GM18858 (cell line): ENCODE results near the gene EIF2A.
"Not testable (repeated sequence)": the region's sequence is repeated elsewhere in the genome, so short reads cannot be mapped to it uniquely, and the experiment has no call there.

ENCODE experiments used
- ATAC-seq: cut with Tn5 transposase; IDR thresholded peaks from one replicate; pipeline ENCODE4 v1.9.1; 2021; ENCODE audit not compliant: unreplicated experiment

Gene EIF2A

DNA sequence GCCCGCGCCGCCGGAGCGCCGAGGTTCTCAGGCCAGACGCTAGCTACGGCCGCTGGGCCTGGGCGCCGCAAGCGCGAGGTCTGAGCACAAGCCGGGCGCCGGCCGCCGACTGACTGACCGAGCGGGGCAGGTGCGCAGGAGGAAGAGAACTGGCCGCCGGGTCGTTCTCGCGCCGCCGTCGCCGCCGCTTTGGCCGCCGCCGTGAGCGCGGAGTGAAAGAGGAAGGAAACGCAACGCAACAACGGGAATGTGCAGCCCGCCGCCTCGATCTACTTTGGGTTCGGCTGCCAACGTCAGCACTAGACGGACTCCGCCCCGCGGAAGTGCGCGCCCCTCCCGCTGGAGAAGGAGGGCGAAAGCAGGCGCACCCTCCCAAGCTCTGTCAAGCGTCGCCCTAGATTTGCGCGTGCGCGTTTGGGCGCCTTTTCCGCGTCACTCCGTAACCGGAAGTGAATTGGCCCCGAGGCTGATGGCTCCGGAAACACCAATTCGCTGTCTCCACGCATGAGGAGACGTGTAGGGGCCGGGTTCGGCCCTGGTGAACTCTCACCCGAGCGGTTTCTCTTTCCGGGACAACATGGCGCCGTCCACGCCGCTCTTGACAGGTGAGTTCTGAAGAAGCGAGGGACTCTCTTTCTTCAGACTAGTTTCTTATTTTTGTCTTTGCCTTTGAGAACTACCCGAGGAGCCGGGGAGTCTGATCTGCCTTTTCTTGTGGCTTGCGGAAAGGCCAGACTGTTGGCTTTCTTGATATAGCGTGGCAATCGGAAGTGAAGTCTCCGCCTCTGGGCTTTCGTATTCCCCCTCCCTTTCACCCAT, at the start of gene EIF2A, which contains the start of gene SERP1:
Gene EIF2A (plus strand): TSS at position 562 of the 819 bp plus-strand sequence. CDS start 16 bp downstream, at position 578.
Gene SERP1 (minus strand): TSS at position 271 of the 819 bp plus-strand sequence. CDS start 361 bp downstream, outside the sequence.
- peak; percentile 81 for ATAC-seq

DNA sequence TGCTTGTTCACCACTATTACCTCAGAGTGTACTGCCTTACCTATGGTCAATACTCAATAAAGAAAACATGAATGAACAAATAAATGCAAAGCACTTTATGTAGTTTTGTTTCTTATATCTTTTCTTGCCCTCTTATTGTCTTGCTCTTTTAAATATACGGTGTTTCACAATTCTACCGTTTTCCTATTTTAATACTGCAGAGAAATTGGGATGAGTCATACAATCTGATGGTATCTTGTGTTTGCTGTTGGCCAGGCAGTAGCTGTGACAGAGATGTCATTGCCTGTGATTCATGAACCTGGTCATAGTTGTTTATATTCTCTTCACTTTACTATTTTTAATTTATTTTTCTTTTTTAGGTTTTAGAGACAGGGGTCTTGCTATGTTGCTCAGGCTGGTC, 48.6 kb upstream of the EIF2A start:
- no peak for ATAC-seq

GRCh38 chr3:150500960-150501359, 45.6 kb upstream of the EIF2A start:
- ATAC-seq = not testable (repeated sequence)

DNA sequence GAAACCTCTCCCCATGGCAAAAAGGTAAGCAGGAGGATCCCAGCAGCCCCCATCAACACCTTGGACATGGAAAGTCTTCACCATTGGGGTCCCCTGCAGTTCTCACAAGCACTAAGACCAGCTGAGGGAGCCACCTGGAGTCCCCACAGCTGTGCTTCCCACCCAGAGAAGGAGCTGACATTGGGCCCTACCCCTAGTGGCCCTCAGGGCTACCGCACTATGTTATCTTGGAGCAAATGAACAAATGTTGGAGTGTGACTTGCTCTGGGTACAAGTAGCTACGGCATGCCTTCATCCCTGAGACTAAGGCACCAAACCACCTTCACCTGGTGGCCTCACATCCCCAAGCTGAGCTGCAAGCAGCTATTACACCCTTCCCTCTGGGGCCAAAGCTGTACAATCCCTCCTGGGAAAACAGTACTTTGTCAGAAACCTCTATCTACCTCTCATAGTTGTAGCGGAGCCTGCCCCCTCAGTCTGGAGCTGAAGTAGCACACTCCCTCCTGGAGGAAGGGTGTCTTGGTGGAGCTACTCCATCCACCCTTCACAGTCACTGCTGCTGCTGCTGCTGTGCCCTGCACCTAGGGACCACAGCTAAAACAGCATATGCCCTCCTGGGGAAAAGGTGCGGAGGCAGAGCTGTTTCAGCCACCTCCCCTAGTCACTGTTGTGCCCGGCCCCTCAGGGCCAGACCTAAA, 43.0 kb upstream of the EIF2A start:
- no peak for ATAC-seq

GRCh38 chr3:150504483-150504882, 42.1 kb upstream of the EIF2A start:
- no peak for ATAC-seq

GRCh38 chr3:150508401-150508800, 38.2 kb upstream of the EIF2A start:
- no peak for ATAC-seq

DNA sequence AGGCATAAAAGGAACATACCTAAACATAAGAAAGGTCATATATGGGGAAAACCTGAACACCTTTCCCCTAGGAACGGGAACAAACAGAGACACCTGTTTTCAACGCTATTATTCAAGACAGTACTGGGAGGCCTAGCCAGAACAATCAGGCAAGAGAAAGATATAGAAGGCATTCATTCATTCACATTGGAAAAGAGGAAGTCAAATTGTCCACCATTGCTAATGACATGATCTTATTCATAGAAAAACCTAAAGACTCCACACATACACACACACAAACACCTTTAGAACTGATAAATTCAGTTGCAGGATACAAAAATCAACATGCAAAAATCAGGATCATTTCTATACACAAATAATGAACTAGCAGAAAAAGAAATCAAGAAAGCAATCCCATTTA, 36.8 kb upstream of the EIF2A start:
- no peak for ATAC-seq

DNA sequence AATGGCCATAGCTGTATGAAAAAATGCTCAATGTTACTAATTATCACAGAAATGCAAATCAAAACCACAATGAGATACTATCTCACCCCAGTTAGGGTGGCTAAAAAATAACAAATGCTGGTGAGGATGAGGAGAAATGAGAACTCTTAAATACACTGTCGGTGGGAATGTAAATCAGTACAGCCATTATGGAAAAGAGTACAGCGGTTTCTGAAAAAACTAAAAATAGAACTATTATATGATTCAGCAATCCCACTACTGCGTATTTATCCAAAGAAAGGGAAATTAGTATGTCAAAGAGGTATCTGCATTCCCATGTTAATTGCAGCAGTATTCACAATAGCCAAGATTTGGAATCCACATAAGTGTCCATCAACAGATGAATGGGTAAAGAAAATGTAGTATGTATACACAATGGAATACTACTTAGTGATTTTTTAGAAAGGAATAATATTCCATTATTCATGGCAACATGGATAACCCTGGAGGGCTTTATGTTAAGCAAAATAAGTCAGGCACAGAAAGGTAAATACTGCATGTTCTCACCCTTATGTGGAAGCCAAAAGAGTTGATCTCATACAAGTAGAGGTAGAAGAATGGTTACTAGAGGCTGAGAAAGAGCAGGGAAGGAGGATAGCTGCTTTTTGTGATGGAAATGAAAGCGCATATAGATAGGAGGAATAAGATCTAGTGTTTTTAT, 35.3 kb upstream of the EIF2A start:
- ATAC-seq = no peak

DNA sequence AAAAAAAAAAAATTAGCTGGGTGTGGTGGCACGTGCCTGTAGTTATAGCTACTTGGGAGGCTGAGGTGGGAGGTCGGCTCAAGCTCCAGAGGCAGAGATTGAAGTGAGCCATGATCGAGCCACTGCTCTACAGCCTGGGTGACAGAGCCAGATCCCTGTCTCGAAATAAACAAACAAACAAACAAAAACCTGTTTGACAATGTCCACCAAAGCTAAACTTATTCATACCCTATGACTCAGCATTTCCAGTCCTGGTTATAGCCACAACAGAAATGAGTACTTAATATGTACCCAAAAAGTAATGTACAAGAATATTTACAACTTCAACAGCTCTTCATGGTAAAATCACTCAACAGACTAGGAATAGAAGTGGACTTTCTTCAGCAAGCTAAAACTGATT, 31.4 kb upstream of the EIF2A start:
- no peak for ATAC-seq

DNA sequence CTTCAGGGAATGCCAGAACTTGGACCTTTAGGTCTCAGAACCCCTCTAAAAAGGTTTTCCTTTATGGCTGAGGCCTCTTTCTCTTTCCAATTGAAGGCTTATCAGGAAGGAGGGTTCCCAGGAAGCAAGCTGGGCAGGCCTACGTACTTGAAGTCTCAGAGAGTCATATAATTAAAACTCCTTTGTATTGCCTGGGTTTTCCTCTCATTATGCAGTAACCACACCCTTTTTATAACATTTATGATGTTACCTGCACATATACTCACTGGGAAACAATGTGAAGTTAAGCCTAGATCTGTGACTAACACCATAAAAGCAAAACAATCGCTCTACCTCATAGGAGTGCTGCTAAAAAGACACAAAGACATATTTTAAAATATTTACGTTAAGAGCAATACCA, 27.6 kb upstream of the EIF2A start:
- ATAC-seq = no peak

- no peak for ATAC-seq
Observed at GRCh38 chr3:150520408-150520807, 26.2 kb upstream of the EIF2A start.

GRCh38 chr3:150521463-150521862, 25.1 kb upstream of the EIF2A start:
- ATAC-seq = no peak

GRCh38 chr3:150523538-150523937, 23.0 kb upstream of the EIF2A start:
- ATAC-seq = no peak

GRCh38 chr3:150527464-150528255, 18.9 kb upstream of the EIF2A start:
- no peak for ATAC-seq

DNA sequence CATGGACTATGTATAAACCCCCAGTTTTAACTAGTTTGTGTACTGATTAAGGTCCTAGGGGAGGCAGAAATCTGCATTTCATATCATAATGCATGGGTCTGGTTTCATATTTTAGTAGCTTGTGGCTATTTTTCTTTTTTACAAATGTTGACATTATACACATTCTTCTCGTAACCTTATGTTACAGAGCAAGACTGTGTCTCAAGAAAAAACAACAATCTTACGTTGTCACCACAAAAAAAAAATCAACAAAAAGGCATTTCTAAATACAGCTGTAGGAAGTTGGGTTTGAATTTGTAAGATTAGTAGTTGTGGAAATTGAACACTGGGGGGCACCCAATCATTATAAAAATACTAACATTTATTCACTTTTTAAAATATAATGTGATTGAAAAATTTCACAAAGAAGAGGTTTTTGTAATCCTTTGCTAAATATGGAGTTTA, 18.2 kb upstream of the EIF2A start:
- no peak for ATAC-seq

GRCh38 chr3:150531775-150532174, 14.8 kb upstream of the EIF2A start:
- no peak for ATAC-seq

DNA sequence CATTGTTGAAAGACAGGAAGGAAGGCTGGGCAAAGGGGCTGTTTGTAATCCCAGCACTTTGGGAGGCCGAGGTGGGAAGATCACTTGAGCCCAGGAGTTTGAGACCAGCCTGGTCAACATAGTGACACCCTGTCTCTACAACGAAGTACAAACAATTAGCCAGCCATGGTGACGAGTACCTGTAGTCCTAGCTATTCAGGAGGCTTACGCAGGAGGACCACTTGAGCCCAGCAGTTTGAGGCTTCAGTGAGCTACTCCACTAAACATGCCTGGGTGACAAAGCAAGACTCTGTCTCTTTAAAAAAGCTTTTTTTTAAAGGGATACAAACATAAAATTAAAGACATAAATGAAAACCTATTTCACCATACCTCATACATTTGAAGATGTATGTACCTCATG, 11.4 kb upstream of the EIF2A start:
- no peak for ATAC-seq

GRCh38 chr3:150538324-150539208, 8.0 kb upstream of the EIF2A start:
- no peak for ATAC-seq

- no peak for ATAC-seq
Observed at GRCh38 chr3:150540297-150540696, 6.3 kb upstream of the EIF2A start.

DNA sequence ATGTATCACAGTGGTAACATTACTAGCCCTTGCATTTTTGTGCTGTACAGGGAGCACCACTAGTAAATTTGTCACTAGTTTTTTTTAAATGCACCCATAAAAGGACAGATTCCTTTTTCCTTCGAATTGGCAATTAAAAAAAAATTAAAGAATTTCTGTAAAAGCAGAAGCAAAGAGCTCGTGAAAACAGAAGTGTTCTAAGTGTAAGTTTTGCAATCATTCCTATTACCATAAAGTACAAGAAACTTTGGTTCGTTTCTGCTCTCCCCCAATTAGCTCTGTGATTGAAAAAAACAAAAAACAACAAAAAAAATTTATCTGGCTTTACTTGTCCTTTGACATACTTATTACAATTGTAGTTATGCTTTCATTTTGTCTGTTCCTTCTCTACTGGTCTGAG, 5.6 kb upstream of the EIF2A start:
- no peak for ATAC-seq
